ENCODE results near the gene NR2F1. TPM values are rescaled to one million over a fixed set of nuclear protein-coding genes. Genes with fewer than 3 reads are reported as not detected.
A peak's percentile ranks its signal among the peaks of the same experiment; 100 is the strongest.

NR2F1 gene
- total and polyA plus RNA-seq, 2 donors (not counting 3 experiments of a cell fraction or from before 2014, with no cell fraction given) = 21.5 to 38.7 TPM

- peaks cover 0 to 6% of the 10 kb centered on the region in 2 experiments for H3K36me3 ChIP-seq (ENCODE audit: control insufficient read depth in 2 of 2, extremely low read depth in 1 of 2, insufficient read depth in 2 of 2, low read length in 2 of 2)
- H3K4me1 ChIP-seq (ENCODE audit: control insufficient read depth, extremely low read depth, insufficient read depth, low read length) = peaks cover 3% of the 10 kb centered on the region
- no peaks in the 10 kb centered on the region for H3K9me1 ChIP-seq (replicated peaks; ENCODE audit: control insufficient read depth, extremely low read depth, insufficient read depth, low read length)
- DNase-seq (ENCODE audit: low read depth, low spot score) (no peak), FAIRE-seq (no peak)
- intact Hi-C loops (cut with micrococcal nuclease) = no loop called here
- TSS peak; percentile 37 for BruUV-seq (replicated peaks)
- no peak overlapping the region for H3K9ac ChIP-seq (replicated peaks; ENCODE audit: extremely low read depth, insufficient read depth, low read length)
- H3K79me2 ChIP-seq (ENCODE audit: control insufficient read depth, insufficient read depth, low read length) = peaks cover 38% of the 10 kb centered on the region
- ChIA-PET CTCF (interaction anchor here (1.3 kb wide), 1 partner anchor 208 kb away, joined by 3 read pairs; no protein-coding TSS in a partner anchor), POLR2A (no interaction called here)
- dilution Hi-C loops (cut with MboI; ENCODE audit: extremely low pct_ligation_motif_present, low sequenced_read_pairs) = no loop called here
- H3K27ac ChIP-seq (ENCODE audit: insufficient read depth, low read depth, low read length) = no peak overlapping the region
- H3K4me2 ChIP-seq (ENCODE audit: insufficient read depth, low read length) = no peak overlapping the region
- no peak overlapping the region for H3K4me3 ChIP-seq (replicated peaks in 1 of 3; ENCODE audit: insufficient read depth in 1 of 3, low read depth in 1 of 3, low read length in 3 of 3)
- no peak overlapping the region for H2AFZ ChIP-seq (ENCODE audit: low read depth, low read length)
- peaks cover 0 to 2% of the 10 kb centered on the region in 2 experiments for H3K27me3 ChIP-seq (ENCODE audit: control insufficient read depth in 2 of 2, insufficient read depth in 2 of 2, low read length in 2 of 2)
- H3K9me3 ChIP-seq (replicated peaks; ENCODE audit: control insufficient read depth, insufficient read depth, low read length) = no peaks in the 10 kb centered on the region
- no peaks in the 10 kb centered on the region for H4K20me1 ChIP-seq (replicated peaks; ENCODE audit: control insufficient read depth, extremely low read depth, insufficient read depth, low read length)
- no peak for TF ChIP-seq CTCF (IDR thresholded peaks at IDR 0.05; ENCODE audit: extremely low read depth in 1 of 2, insufficient read depth in 1 of 2, low read depth in 1 of 2, low read length in 2 of 2)
- no peak for TF ChIP-seq MAX (IDR thresholded peaks at IDR 0.05; ENCODE audit: insufficient read depth, insufficient read length)
- no peak for TF ChIP-seq JUN (IDR thresholded peaks at IDR 0.05; ENCODE audit: borderline replicate concordance, insufficient read depth, insufficient read length, low read depth)
Observed at GRCh38 chr5:93593476-93594131, 10.6 kb downstream of the NR2F1 start.
